Tibial artery (tissue), 4 donors: ENCODE results near the gene CA12.

Experiments used
- DNase-seq, 2 donors: peaks; one replicate each; pipeline ENCODE4 v3.0.0-alpha.2; 2019
- H3K27ac ChIP-seq, 2 donors: fragments of 200-600 bp; sonication (generic) in 1 of 2; 1 replicate in 1 of 2; 2 replicates in 1 of 2; pipeline ENCODE4 v1.5.1; 2018 to 2019; ENCODE audit warnings: mild to moderate bottlenecking in 1 of 2
- H3K27me3 ChIP-seq, 2 donors: fragments of 200-600 bp; sonication (generic) in 1 of 2; one replicate each; pipeline versions ENCODE4 v1.5.1 to v1.6.0; 2016 to 2019
- H3K36me3 ChIP-seq, 3 donors: fragments of 200-600 bp; sonication (generic) in 2 of 3; one replicate each; pipeline ENCODE4 v1.5.1; 2016 to 2019; ENCODE audit warnings: mild to moderate bottlenecking in 2 of 3
- H3K4me1 ChIP-seq, 4 donors: fragments of 200-600 bp; sonication (generic) in 2 of 4; 1 replicate in 3 of 4; 2 replicates in 1 of 4; pipeline ENCODE4 v1.5.1; 2016 to 2019
- H3K4me3 ChIP-seq, 2 donors: fragments of 200-600 bp; sonication (generic) in 1 of 2; 1 replicate in 1 of 2; 2 replicates in 1 of 2; pipeline ENCODE4 v1.5.1; 2018 to 2019; ENCODE audit warnings: mild to moderate bottlenecking in 2 of 2
- H3K9me3 ChIP-seq, 3 donors: fragments of 200-600 bp; sonication (generic) in 1 of 3; one replicate each; pipeline ENCODE4 v1.5.1; 2016 to 2019
- intact Hi-C: fragments of 100-400 bp; cut with DNase I; formaldehyde crosslinking; loops from one replicate; pipeline ENCODE4 v1.15.0; 2023; ENCODE audit warnings: low total_unique reads
- TF ChIP-seq, protein P1 (sequence below), 2 experiments: fragments of 200-600 bp in 1 of 2; fragments of 450-650 bp in 1 of 2; IDR thresholded peaks; one replicate each; pipeline ENCODE4 v1.5.1; 2017 to 2019; ENCODE audit warnings: antibody characterized with exemption in 2 of 2, mild to moderate bottlenecking in 1 of 2, moderate library complexity in 1 of 2

Gene CA12

DNA sequence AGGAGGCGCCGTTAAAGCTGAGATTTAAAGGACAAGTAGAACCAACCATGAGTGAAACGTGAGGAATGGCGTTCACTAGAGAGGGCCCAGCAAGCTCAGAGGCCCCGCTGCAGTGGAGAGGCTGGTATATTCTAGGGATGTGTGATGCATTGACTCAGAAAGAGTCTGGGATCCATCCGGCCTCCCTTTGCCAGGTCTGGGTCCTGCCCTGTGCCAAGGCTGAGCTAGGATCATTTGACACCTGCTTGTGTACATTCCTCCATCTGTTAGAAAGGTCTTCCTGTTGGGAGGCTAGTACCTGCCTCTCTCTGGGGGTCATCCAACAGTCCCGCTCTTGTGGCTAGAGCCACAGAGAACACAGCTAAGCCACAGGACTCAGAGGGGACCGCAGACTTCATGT, 28.4 kb downstream of the CA12 start:
- Histone ChIP-seq H3K36me3 (no peaks in the 10 kb centered on the region), H3K27me3 (no peaks in the 10 kb centered on the region), H3K9me3 (no peaks in the 10 kb centered on the region), H3K4me3 (no peak overlapping the region), H3K27ac (no peak overlapping the region), H3K4me1 (peaks cover 0 to 22% (median 15%) of the 10 kb centered on the region in 4 donors)
- intact Hi-C loops: no loop called here
- DNase-seq: no peak
- TF ChIP-seq, protein P1, sequence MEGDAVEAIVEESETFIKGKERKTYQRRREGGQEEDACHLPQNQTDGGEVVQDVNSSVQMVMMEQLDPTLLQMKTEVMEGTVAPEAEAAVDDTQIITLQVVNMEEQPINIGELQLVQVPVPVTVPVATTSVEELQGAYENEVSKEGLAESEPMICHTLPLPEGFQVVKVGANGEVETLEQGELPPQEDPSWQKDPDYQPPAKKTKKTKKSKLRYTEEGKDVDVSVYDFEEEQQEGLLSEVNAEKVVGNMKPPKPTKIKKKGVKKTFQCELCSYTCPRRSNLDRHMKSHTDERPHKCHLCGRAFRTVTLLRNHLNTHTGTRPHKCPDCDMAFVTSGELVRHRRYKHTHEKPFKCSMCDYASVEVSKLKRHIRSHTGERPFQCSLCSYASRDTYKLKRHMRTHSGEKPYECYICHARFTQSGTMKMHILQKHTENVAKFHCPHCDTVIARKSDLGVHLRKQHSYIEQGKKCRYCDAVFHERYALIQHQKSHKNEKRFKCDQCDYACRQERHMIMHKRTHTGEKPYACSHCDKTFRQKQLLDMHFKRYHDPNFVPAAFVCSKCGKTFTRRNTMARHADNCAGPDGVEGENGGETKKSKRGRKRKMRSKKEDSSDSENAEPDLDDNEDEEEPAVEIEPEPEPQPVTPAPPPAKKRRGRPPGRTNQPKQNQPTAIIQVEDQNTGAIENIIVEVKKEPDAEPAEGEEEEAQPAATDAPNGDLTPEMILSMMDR (IDR thresholded peaks at IDR 0.05): no peak

DNA sequence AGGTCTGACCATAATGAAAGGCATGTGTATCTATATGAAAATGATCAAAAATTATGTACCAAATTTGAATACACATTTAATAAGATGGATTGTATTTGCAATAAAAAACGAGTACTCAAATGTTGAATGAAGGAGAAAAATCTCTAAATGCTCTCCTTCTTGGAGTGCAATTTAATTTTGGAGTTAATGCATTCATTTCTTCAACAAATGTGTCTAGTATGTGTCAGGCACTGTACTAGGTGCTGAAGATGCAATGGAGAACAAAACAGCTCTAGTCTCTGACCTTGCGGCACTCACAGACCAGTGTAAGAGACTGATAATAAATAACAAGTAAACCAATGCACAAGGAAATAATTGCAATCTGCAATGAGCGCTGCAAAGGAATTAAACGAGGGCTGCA, 28.8 kb downstream of the CA12 start:
- H3K27ac ChIP-seq: no peak overlapping the region

GRCh38 chr15:63351170-63351569, 30.5 kb downstream of the CA12 start:
- Histone ChIP-seq H3K27me3 (no peaks in the 10 kb centered on the region), H3K4me3 (no peak overlapping the region), H3K4me1 (peaks cover 0 to 35% (median 18%) of the 10 kb centered on the region in 4 donors), H3K9me3 (no peaks in the 10 kb centered on the region), H3K27ac (no peak overlapping the region), H3K36me3 (no peaks in the 10 kb centered on the region)
- TF ChIP-seq, protein P1 (IDR thresholded peaks at IDR 0.05): no peak
- intact Hi-C loops: no loop called here
- no peak for DNase-seq

More for the DNA sequence above, 28.8 kb downstream of the CA12 start:
- H3K9me3 ChIP-seq: no peaks in the 10 kb centered on the region
- peaks cover 0 to 27% (median 18%) of the 10 kb centered on the region in 4 donors for H3K4me1 ChIP-seq
- H3K36me3 ChIP-seq: no peaks in the 10 kb centered on the region
- no peak for DNase-seq
- TF ChIP-seq, protein P1 (IDR thresholded peaks at IDR 0.05): no peak
- intact Hi-C loops: no loop called here
- no peaks in the 10 kb centered on the region for H3K27me3 ChIP-seq
- H3K4me3 ChIP-seq: no peak overlapping the region

DNA sequence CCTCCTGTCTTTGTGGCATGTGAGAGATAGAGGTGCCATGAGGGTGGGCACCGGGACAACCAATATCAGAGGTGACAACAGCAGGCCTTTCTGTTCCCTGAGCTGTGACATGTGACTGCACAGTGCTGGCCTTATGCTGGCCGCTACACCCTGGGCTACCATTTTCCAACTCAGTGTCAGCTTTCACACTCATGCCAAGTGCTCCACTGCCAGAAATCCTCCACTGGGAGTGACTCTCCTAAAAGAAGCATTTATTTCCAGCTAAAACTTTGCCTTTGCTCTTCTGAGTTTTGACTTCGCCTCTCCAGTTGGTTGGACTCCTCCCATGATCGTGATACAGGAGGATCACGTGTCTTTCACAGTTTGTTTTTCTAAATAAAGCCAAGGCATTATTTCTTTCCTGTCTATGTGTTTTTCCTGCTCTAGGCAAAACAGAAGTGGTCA, 31.4 kb downstream of the CA12 start:
- no peaks in the 10 kb centered on the region for H3K9me3 ChIP-seq
- intact Hi-C loops: no loop called here
- no peak overlapping the region for H3K4me3 ChIP-seq
- peak overlapping the region; percentile 26 to 37 for H3K27ac ChIP-seq
- DNase-seq: peak; percentile 67 to 83
- no peaks in the 10 kb centered on the region for H3K27me3 ChIP-seq
- H3K36me3 ChIP-seq: no peaks in the 10 kb centered on the region
- TF ChIP-seq, protein P1 (IDR thresholded peaks at IDR 0.05): no peak
- peaks cover 0 to 35% (median 18%) of the 10 kb centered on the region in 4 donors for H3K4me1 ChIP-seq

- no peaks in the 10 kb centered on the region for H3K9me3 ChIP-seq
- TF ChIP-seq, protein P1 (IDR thresholded peaks at IDR 0.05): no peak
Observed at GRCh38 chr15:63349621-63350020, 32.0 kb downstream of the CA12 start.

GRCh38 chr15:63349156-63349555, 32.5 kb downstream of the CA12 start:
- no peaks in the 10 kb centered on the region for H3K27me3 ChIP-seq
- H3K4me3 ChIP-seq: no peak overlapping the region
- H3K27ac ChIP-seq: peak overlapping the region in 1 of 2 donors; percentile 33
- no peaks in the 10 kb centered on the region for H3K36me3 ChIP-seq
- DNase-seq: no peak
- intact Hi-C loops: no loop called here
- TF ChIP-seq, protein P1 (IDR thresholded peaks at IDR 0.05): no peak
- no peaks in the 10 kb centered on the region for H3K9me3 ChIP-seq
- H3K4me1 ChIP-seq: peaks cover 0 to 35% (median 18%) of the 10 kb centered on the region in 4 donors

More at GRCh38 chr15:63349621-63350020, 32.0 kb downstream of the CA12 start:
- no peak for DNase-seq
- intact Hi-C loops: no loop called here
- H3K27ac ChIP-seq: peak overlapping the region; percentile 26 to 37
- no peaks in the 10 kb centered on the region for H3K27me3 ChIP-seq
- no peaks in the 10 kb centered on the region for H3K36me3 ChIP-seq
- H3K4me3 ChIP-seq: no peak overlapping the region
- H3K4me1 ChIP-seq: peaks cover 0 to 35% (median 18%) of the 10 kb centered on the region in 4 donors
